ENCODE results near the gene BBLN. TPM values are rescaled to one million over a fixed set of nuclear protein-coding genes. Genes with fewer than 3 reads are reported as not detected.

The BBLN gene
- total RNA-seq, 1 donor from 2014 or later = 47.3 TPM

DNA sequence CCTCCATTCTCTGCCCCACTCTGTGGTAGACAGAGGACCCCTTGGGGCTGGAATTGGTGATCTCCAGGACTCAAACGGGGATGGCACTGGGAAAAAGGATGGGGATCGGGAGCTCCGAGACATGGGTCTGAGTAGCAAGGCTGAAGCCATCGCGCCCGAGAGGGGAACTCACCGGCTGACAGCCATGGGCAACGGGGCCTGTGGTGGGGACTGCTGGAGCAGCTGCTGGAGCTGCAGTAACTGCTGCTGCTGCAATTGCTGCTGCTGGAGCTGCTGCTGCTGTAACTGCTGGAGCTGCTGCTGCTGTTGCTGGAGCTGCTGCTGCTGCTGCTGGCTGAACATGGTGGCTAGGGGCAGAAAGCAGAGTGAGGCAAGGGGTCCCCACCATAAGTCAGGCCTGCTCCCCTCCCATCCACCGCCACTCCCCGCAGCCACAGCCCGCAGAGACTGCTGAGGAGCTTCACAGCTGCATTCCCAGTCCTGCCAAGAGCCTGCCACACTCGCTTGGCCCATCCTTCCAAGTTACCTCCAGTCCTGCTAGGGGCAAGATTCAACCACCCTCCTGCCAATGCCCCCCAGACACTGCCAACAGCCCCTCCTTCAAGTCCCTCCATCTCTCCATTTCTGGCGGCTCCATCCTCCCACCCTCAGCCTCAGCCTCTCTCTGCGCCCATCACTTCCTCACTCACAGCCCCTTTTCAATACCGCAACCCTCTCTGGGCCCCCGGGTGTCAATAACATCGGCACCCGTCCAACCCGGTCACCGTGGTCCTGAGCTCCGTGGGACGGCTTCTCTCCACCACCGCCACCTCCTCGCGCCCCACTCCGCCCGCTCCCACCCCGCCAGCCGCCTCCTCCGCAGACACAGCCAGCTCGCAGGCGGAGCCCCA is 30.7 kb downstream of the BBLN start:
- H3K79me2 ChIP-seq (ENCODE audit: insufficient read depth, low read length) = peaks cover 26% of the 10 kb centered on the region
- no peaks in the 10 kb centered on the region for H3K27me3 ChIP-seq (ENCODE audit: insufficient read depth, low read length)
- H3K4me1 ChIP-seq (ENCODE audit: insufficient read depth, low read length) = peaks cover 12% of the 10 kb centered on the region
- H3K9me3 ChIP-seq (ENCODE audit: insufficient read depth, low read depth, low read length) = no peaks in the 10 kb centered on the region
- H3K9me3 Mint-ChIP-seq (ENCODE audit: unreplicated experiment) = no peaks in the 10 kb centered on the region
- H3K27ac Mint-ChIP-seq (ENCODE audit: unreplicated experiment) = peak overlapping the region; percentile 83
- no peak for TF ChIP-seq EZH2 (IDR thresholded peaks at IDR 0.05; ENCODE audit: insufficient read depth, low read length)
- TF ChIP-seq, protein P1, sequence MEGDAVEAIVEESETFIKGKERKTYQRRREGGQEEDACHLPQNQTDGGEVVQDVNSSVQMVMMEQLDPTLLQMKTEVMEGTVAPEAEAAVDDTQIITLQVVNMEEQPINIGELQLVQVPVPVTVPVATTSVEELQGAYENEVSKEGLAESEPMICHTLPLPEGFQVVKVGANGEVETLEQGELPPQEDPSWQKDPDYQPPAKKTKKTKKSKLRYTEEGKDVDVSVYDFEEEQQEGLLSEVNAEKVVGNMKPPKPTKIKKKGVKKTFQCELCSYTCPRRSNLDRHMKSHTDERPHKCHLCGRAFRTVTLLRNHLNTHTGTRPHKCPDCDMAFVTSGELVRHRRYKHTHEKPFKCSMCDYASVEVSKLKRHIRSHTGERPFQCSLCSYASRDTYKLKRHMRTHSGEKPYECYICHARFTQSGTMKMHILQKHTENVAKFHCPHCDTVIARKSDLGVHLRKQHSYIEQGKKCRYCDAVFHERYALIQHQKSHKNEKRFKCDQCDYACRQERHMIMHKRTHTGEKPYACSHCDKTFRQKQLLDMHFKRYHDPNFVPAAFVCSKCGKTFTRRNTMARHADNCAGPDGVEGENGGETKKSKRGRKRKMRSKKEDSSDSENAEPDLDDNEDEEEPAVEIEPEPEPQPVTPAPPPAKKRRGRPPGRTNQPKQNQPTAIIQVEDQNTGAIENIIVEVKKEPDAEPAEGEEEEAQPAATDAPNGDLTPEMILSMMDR (IDR thresholded peaks at IDR 0.05; ENCODE audit: insufficient read depth, low read depth, low read length) = no peak
- H3K27ac ChIP-seq (ENCODE audit: low read depth, low read length) = peak overlapping the region; percentile 31
- peaks cover 9% of the 10 kb centered on the region for H3K36me3 Mint-ChIP-seq (ENCODE audit: low read depth, unreplicated experiment)
- no peaks in the 10 kb centered on the region for H3K27me3 Mint-ChIP-seq (ENCODE audit: low read depth, unreplicated experiment)
- H3K4me3 ChIP-seq (ENCODE audit: insufficient read depth, low read depth, low read length) = peak overlapping the region; percentile 82
- H3K9ac ChIP-seq (ENCODE audit: low read length) = peak overlapping the region; percentile 94
- peaks cover 14% of the 10 kb centered on the region for H3K36me3 ChIP-seq (ENCODE audit: insufficient read depth, low read length)
- H4K20me1 ChIP-seq (ENCODE audit: insufficient read depth, low read length) = peaks cover 21% of the 10 kb centered on the region
- no peak for FAIRE-seq
- DNase-seq (ENCODE audit: low read depth) = no peak
- peaks cover 8% of the 10 kb centered on the region for H3K4me1 Mint-ChIP-seq (ENCODE audit: low read depth, unreplicated experiment)
- peak overlapping the region; percentile 96 for H3K4me3 Mint-ChIP-seq (ENCODE audit: unreplicated experiment)
- H2AFZ ChIP-seq (ENCODE audit: low read depth, low read length) = peak overlapping the region; percentile 76
- peak overlapping the region; percentile 97 for H3K4me2 ChIP-seq (ENCODE audit: low read length)

- Histone ChIP-seq H3K4me2 (ENCODE audit: low read length) (peak within 1 kb of the TSS; percentile 97), H3K9me3 (ENCODE audit: insufficient read depth, low read depth, low read length) (no peaks in the 10 kb centered on the region), H3K27me3 (ENCODE audit: insufficient read depth, low read length) (no peaks in the 10 kb centered on the region), H2AFZ (ENCODE audit: low read depth, low read length) (peak within 1 kb of the TSS; percentile 76), H3K4me1 (ENCODE audit: insufficient read depth, low read length) (peaks cover 12% of the 10 kb centered on the region), H3K36me3 (ENCODE audit: insufficient read depth, low read length) (peaks cover 14% of the 10 kb centered on the region), H3K4me3 (ENCODE audit: insufficient read depth, low read depth, low read length) (peak within 1 kb of the TSS; percentile 82), H3K27ac (ENCODE audit: low read depth, low read length) (peak within 1 kb of the TSS; percentile 31), H4K20me1 (ENCODE audit: insufficient read depth, low read length) (peaks cover 13% of the 10 kb centered on the region), H3K79me2 (ENCODE audit: insufficient read depth, low read length) (peaks cover 26% of the 10 kb centered on the region), H3K9ac (ENCODE audit: low read length) (peak within 1 kb of the TSS; percentile 94)
- peak; percentile 63 for DNase-seq (ENCODE audit: low read depth)
- Mint-ChIP-seq H3K9me3 (ENCODE audit: unreplicated experiment) (no peaks in the 10 kb centered on the region), H3K4me3 (ENCODE audit: unreplicated experiment) (peak within 1 kb of the TSS; percentile 96), H3K36me3 (ENCODE audit: low read depth, unreplicated experiment) (peaks cover 7% of the 10 kb centered on the region), H3K27me3 (ENCODE audit: low read depth, unreplicated experiment) (no peaks in the 10 kb centered on the region), H3K27ac (ENCODE audit: unreplicated experiment) (peak within 1 kb of the TSS; percentile 89), H3K4me1 (ENCODE audit: low read depth, unreplicated experiment) (peaks cover 8% of the 10 kb centered on the region)
- TF ChIP-seq EZH2 (IDR thresholded peaks at IDR 0.05; ENCODE audit: insufficient read depth, low read length) = no peak
- TF ChIP-seq, protein P1 (IDR thresholded peaks at IDR 0.05; ENCODE audit: insufficient read depth, low read depth, low read length) = peak; percentile 27
- FAIRE-seq = no peak
These were observed 31.5 kb downstream of the BBLN start, which contains the start of gene CIZ1 for GRCh38 chr9:128191406-128192046. Gene CIZ1, minus strand, starts transcription at chr9:128191572. Its CDS starts 715 bp downstream, at chr9:128190857.

Measured in astrocyte (in vitro differentiated cells and primary cell).